ENCODE results near the gene ACR.

ACR gene

GRCh38 chr22:50713571-50714056 is 24.4 kb upstream of the ACR start:
- H3K4me2 ChIP-seq (ENCODE audit: low read length), result no peak overlapping the region
- H3K36me3 ChIP-seq (replicated peaks; ENCODE audit: low read depth, low read length), result no peaks in the 10 kb centered on the region
- TF ChIP-seq, protein P1, sequence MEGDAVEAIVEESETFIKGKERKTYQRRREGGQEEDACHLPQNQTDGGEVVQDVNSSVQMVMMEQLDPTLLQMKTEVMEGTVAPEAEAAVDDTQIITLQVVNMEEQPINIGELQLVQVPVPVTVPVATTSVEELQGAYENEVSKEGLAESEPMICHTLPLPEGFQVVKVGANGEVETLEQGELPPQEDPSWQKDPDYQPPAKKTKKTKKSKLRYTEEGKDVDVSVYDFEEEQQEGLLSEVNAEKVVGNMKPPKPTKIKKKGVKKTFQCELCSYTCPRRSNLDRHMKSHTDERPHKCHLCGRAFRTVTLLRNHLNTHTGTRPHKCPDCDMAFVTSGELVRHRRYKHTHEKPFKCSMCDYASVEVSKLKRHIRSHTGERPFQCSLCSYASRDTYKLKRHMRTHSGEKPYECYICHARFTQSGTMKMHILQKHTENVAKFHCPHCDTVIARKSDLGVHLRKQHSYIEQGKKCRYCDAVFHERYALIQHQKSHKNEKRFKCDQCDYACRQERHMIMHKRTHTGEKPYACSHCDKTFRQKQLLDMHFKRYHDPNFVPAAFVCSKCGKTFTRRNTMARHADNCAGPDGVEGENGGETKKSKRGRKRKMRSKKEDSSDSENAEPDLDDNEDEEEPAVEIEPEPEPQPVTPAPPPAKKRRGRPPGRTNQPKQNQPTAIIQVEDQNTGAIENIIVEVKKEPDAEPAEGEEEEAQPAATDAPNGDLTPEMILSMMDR (IDR thresholded peaks at IDR 0.05; ENCODE audit: low read depth, low read length), result no peak
- no peak for TF ChIP-seq EZH2phosphoT487 (IDR thresholded peaks at IDR 0.05; ENCODE audit: low read depth)
- no peaks in the 10 kb centered on the region for H3K4me1 ChIP-seq (ENCODE audit: low read length)
- H3K27me3 ChIP-seq (ENCODE audit: low read depth, low read length), result no peaks in the 10 kb centered on the region
- no peak overlapping the region for H3K27ac ChIP-seq (ENCODE audit: low read length)
- no peaks in the 10 kb centered on the region for H3K9me3 ChIP-seq (ENCODE audit: insufficient read depth, low read length)
- H2AFZ ChIP-seq (ENCODE audit: low read depth, low read length), result no peak overlapping the region
- H4K20me1 ChIP-seq (ENCODE audit: insufficient read depth, low read length), result no peaks in the 10 kb centered on the region
- H3K9ac ChIP-seq (ENCODE audit: low read length), result no peak overlapping the region
- H3K4me3 ChIP-seq (ENCODE audit: low read length), result no peak overlapping the region
- no peaks in the 10 kb centered on the region for H3K79me2 ChIP-seq (ENCODE audit: low read length)

DNA sequence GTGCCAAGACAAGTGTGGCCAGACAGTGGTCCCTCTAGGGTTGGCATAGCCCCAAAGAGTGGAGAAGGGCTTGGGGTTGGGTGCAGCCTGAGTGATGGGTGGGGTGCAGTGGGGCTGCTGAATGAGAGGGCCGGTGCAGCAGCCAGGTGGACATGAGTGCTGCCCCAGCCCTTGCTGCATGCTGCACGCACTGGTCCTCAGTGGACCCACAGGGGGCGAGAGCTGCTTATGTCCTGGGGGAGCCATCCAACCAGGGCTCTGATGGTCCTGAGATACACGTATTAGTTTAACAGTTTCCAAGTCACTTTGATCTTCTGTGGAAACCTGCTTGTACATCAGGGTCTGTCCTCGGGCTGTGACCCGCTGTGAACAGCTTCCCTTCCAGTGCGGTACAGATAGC is 23.9 kb upstream of the ACR start:
- Histone ChIP-seq H3K27ac (ENCODE audit: low read length) (no peak overlapping the region), H3K9me3 (ENCODE audit: insufficient read depth, low read length) (no peaks in the 10 kb centered on the region), H4K20me1 (ENCODE audit: insufficient read depth, low read length) (no peaks in the 10 kb centered on the region), H3K79me2 (ENCODE audit: low read length) (no peaks in the 10 kb centered on the region), H3K4me3 (ENCODE audit: low read length) (no peak overlapping the region), H2AFZ (ENCODE audit: low read depth, low read length) (no peak overlapping the region), H3K36me3 (replicated peaks; ENCODE audit: low read depth, low read length) (no peaks in the 10 kb centered on the region), H3K4me2 (ENCODE audit: low read length) (no peak overlapping the region), H3K27me3 (ENCODE audit: low read depth, low read length) (no peaks in the 10 kb centered on the region), H3K4me1 (ENCODE audit: low read length) (no peaks in the 10 kb centered on the region), H3K9ac (ENCODE audit: low read length) (no peak overlapping the region)
- TF ChIP-seq EZH2phosphoT487 (IDR thresholded peaks at IDR 0.05; ENCODE audit: low read depth), result no peak
- TF ChIP-seq, protein P1 (IDR thresholded peaks at IDR 0.05; ENCODE audit: low read depth, low read length), result no peak

GRCh38 chr22:50714631-50715179 is 23.3 kb upstream of the ACR start:
- H3K4me1 ChIP-seq (ENCODE audit: low read length), result no peaks in the 10 kb centered on the region
- no peaks in the 10 kb centered on the region for H3K79me2 ChIP-seq (ENCODE audit: low read length)
- no peak overlapping the region for H3K4me2 ChIP-seq (ENCODE audit: low read length)
- H3K9me3 ChIP-seq (ENCODE audit: insufficient read depth, low read length), result no peaks in the 10 kb centered on the region
- H3K27me3 ChIP-seq (ENCODE audit: low read depth, low read length), result no peaks in the 10 kb centered on the region
- H3K9ac ChIP-seq (ENCODE audit: low read length), result no peak overlapping the region
- no peaks in the 10 kb centered on the region for H4K20me1 ChIP-seq (ENCODE audit: insufficient read depth, low read length)
- no peak overlapping the region for H3K4me3 ChIP-seq (ENCODE audit: low read length)
- no peaks in the 10 kb centered on the region for H3K36me3 ChIP-seq (replicated peaks; ENCODE audit: low read depth, low read length)
- no peak for TF ChIP-seq EZH2phosphoT487 (IDR thresholded peaks at IDR 0.05; ENCODE audit: low read depth)
- TF ChIP-seq, protein P1 (IDR thresholded peaks at IDR 0.05; ENCODE audit: low read depth, low read length), result no peak
- H3K27ac ChIP-seq (ENCODE audit: low read length), result no peak overlapping the region
- no peak overlapping the region for H2AFZ ChIP-seq (ENCODE audit: low read depth, low read length)

DNA sequence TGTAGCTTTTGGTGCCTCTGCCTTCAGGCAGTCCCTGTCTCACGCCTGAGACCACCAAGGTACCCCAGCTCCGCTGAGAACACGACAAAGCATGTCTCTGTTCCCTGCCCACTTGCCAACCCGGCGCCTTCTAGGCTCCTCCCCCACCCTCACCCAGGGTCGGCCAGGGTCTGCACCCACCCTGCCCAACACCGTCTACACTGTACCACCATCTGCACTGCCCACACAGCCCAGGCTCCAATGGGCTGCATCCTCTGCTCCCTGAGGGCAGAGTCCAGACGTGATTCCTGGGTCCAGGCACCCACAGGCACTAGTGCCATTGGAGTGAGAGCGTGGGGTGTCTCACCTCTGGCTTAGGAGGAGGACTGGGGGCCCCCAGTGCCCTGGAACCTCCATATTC is 22.8 kb upstream of the ACR start:
- Histone ChIP-seq H3K79me2 (ENCODE audit: low read length) (no peaks in the 10 kb centered on the region), H3K9me3 (ENCODE audit: insufficient read depth, low read length) (no peaks in the 10 kb centered on the region), H3K27me3 (ENCODE audit: low read depth, low read length) (no peaks in the 10 kb centered on the region), H3K36me3 (replicated peaks; ENCODE audit: low read depth, low read length) (no peaks in the 10 kb centered on the region), H3K4me3 (ENCODE audit: low read length) (no peak overlapping the region), H3K4me1 (ENCODE audit: low read length) (no peaks in the 10 kb centered on the region), H3K27ac (ENCODE audit: low read length) (no peak overlapping the region), H3K9ac (ENCODE audit: low read length) (no peak overlapping the region), H3K4me2 (ENCODE audit: low read length) (no peak overlapping the region), H2AFZ (ENCODE audit: low read depth, low read length) (no peak overlapping the region), H4K20me1 (ENCODE audit: insufficient read depth, low read length) (no peaks in the 10 kb centered on the region)
- TF ChIP-seq EZH2phosphoT487 (IDR thresholded peaks at IDR 0.05; ENCODE audit: low read depth), result no peak
- TF ChIP-seq, protein P1 (IDR thresholded peaks at IDR 0.05; ENCODE audit: low read depth, low read length), result no peak

Measured in OCI-LY3 (cell line).